ENCODE data around the gene FLNC.

FLNC gene

DNA sequence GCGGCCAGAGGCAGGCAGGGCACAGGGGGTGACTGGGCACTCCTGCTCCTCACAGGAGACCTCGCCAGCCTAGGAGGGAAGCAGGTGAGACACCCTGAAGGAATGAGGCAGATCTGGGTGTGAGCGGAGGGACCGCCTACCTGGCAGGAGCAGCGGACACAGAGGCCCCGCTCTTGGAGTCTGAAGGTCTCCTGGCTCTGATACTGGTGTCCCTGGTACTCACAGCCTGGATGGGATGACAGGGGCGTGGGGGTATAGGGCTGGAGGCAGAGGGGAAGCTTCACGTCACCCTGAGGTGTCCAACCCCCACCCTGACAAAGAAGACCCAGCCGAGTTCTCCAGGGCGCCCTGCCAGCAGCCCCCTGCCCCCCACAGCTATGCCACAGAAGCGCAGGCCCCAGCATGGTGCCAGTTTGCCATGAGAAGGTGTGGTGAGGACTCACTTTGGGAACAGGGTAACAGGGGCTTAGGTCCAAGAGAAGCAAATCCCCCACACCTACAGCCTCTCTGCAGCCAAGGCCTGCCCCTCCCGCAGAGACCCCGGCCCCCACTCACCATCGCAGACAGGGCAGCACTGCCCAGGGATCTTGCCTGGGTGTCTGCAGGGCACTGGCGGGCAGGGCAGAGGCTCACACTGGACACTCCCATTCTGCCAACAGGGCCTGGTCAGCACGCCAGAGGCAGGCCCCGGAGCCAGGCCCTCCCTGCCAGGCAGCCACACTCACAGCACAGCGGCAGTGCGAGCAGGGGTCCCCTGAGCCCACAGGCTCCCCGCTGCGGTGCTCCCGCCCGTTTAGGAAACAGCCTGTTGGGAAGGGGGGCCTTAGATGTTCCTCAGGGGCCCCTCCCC lies 63.3 kb downstream of the FLNC start:
- no peak for DNase-seq

GRCh38 chr7:128894101-128894440 lies 63.9 kb downstream of the FLNC start:
- no peak for DNase-seq

DNA sequence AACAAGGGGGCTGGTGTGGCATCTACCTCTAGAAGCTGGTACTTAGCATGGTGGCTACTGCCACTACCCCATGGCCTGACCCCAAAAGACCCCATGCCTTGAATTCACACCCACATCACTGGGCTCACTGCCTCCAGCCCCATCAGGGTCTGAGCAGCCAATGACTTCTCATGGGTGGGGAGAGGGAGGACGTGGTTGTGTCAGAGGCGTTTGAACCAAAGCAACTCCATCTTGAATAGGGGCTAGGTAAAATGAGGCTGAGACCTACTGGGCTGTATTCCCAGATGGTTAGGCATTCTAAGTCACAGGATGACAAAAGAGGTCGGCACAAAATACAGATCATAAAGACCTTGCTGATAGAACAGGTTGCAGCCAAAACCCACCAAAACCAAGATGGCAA lies 65.1 kb downstream of the FLNC start:
- no peak for DNase-seq

DNA sequence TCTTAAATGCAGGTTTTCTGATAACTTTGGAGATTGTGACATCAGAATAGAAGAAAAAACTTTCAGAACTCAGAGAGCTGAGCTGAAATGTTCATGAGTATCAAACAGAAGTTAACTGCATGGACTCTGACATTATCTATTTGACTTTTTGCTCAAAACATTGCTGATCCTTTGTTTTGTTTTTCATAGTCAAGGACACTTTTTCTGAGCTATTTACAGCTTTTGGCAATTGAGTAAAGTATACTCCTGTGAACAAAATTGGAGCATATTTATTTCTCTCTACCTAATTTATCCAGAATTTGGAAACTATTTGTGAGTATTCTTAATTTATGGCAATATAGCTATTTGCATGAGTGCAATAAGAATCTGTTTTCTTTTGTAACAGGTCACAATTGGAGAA lies 69.2 kb downstream of the FLNC start:
- DNase-seq = no peak

GRCh38 chr7:128900237-128900636 lies 70.0 kb downstream of the FLNC start:
- DNase-seq = no peak

DNA sequence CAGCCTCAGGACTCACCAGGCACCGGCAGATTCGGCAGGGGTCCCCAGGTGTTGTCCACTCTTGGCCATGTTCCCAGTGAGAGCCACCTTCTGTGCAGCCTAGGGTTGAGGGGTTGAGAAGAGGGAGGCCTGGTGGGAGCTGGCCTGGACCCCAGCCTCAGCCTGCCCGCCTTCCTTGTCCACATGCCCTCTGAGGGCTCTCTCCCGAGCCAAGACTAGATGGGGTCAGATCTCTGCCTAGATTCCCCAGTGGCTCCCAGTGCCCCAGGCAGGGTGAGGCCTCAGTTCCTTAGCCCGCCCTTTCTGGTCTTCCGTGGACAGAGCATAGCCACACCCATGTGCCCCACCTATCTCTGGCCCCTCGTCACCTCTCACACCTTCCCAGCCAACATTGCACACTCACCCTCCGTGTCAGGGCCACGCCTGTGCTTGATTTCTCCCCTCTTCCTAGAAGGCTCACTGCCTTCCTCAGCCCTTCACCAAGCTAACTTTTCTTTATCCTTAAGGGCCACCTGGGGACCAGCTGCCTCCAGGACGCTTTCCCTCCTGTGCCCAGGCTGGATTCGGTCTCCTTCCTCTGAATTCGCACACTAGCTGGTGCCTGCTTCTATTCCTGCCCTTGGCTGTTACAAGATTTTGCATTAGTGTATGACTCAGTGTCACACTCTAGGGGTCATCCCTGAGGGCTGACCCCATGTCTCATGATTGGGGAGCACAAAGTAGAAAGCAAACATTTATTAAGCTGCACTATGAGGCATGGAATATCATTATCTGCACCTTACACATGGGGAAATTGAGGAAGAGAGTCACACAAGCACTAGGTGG lies 72.8 kb downstream of the FLNC start:
- no peak for DNase-seq

- DNase-seq = no peak
Observed at GRCh38 chr7:128903621-128904361, 73.6 kb downstream of the FLNC start.

- DNase-seq = peak; percentile 56
Observed at GRCh38 chr7:128904381-128905197, 74.4 kb downstream of the FLNC start.

GRCh38 chr7:128906001-128906765 lies 76.0 kb downstream of the FLNC start:
- DNase-seq = no peak

- DNase-seq = no peak
Observed at GRCh38 chr7:128906766-128907559, 76.8 kb downstream of the FLNC start.
